Smooth muscle cell of the brain vasculature (primary cell): Measurements from ENCODE around the gene SLC22A25.
"Not testable (repeated sequence)": the region's sequence is repeated elsewhere in the genome, so short reads cannot be mapped to it uniquely, and the experiment has no call there.

Source experiments
- DNase-seq: peaks from one replicate; pipeline ENCODE4 v3.0.0-alpha.2; 2012; ENCODE audit warnings: low read depth, low spot score

Gene SLC22A25

GRCh38 chr11:63235471-63236461 lies 7.6 kb downstream of the SLC22A25 start:
- DNase-seq, result not testable (repeated sequence)

GRCh38 chr11:63229815-63230214 lies 13.6 kb downstream of the SLC22A25 start:
- no peak for DNase-seq

GRCh38 chr11:63227521-63228107 lies 15.8 kb downstream of the SLC22A25 start:
- DNase-seq, result no peak

GRCh38 chr11:63226488-63227114 lies 16.8 kb downstream of the SLC22A25 start:
- no peak for DNase-seq

GRCh38 chr11:63214093-63214492 lies 29.3 kb downstream of the SLC22A25 start:
- no peak for DNase-seq

- no peak for DNase-seq
These were observed 30.7 kb downstream of the SLC22A25 start for GRCh38 chr11:63212742-63213141.

GRCh38 chr11:63210111-63210510 lies 33.3 kb downstream of the SLC22A25 start:
- DNase-seq, result no peak
